Measurements from ENCODE around the gene DEPDC5.

DNA sequence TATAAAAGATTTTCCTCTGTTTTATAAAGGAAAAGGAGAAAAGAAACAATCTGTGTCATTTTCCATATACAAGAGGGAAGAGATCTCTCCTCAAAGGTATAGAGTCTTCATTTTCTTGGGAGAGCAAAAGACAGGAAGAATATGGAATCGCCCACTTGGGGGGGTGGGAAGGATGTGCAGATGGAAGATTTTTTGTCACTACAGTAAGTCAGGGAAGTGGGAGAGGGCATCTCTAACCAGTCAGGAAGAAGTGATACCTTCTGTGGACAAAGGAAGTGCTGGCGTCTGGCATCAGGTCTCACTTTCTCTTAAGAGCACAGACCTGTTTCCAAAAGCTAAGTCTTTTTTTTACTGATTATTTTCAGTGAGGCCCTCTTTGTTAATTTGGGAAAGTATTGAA is 5.3 kb upstream of the DEPDC5 start:
- TF ChIP-seq POLR2AphosphoS5 (IDR thresholded peaks at IDR 0.05; ENCODE audit: insufficient read depth in 1 of 2, low read depth in 1 of 2) (no peak), CTCF (IDR thresholded peaks at IDR 0.05) (no peak), POLR2A (IDR thresholded peaks at IDR 0.05) (no peak)

All from vagina (tissue), 2 donors.